ENCODE measurements around the gene RGS3.

DNA sequence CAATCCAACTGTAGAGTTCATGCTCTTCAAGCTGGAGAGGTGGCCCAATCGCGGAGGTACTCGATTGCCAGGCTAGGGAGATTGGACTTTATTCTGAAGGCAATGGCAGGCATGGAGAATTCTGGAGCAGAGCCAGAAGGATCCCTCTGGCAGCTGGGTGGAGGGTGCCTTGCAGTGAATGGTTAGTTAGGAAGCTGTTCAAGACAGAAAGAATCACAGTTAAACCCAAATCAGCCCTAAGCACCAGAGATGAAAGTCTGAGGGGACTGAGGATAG is 182.4 kb downstream of the RGS3 start:
- TF ChIP-seq, protein P1, sequence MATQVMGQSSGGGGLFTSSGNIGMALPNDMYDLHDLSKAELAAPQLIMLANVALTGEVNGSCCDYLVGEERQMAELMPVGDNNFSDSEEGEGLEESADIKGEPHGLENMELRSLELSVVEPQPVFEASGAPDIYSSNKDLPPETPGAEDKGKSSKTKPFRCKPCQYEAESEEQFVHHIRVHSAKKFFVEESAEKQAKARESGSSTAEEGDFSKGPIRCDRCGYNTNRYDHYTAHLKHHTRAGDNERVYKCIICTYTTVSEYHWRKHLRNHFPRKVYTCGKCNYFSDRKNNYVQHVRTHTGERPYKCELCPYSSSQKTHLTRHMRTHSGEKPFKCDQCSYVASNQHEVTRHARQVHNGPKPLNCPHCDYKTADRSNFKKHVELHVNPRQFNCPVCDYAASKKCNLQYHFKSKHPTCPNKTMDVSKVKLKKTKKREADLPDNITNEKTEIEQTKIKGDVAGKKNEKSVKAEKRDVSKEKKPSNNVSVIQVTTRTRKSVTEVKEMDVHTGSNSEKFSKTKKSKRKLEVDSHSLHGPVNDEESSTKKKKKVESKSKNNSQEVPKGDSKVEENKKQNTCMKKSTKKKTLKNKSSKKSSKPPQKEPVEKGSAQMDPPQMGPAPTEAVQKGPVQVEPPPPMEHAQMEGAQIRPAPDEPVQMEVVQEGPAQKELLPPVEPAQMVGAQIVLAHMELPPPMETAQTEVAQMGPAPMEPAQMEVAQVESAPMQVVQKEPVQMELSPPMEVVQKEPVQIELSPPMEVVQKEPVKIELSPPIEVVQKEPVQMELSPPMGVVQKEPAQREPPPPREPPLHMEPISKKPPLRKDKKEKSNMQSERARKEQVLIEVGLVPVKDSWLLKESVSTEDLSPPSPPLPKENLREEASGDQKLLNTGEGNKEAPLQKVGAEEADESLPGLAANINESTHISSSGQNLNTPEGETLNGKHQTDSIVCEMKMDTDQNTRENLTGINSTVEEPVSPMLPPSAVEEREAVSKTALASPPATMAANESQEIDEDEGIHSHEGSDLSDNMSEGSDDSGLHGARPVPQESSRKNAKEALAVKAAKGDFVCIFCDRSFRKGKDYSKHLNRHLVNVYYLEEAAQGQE (IDR thresholded peaks at IDR 0.05; ENCODE audit: insufficient replicate concordance, low read depth), result no peak
- TF ChIP-seq, protein P2, sequence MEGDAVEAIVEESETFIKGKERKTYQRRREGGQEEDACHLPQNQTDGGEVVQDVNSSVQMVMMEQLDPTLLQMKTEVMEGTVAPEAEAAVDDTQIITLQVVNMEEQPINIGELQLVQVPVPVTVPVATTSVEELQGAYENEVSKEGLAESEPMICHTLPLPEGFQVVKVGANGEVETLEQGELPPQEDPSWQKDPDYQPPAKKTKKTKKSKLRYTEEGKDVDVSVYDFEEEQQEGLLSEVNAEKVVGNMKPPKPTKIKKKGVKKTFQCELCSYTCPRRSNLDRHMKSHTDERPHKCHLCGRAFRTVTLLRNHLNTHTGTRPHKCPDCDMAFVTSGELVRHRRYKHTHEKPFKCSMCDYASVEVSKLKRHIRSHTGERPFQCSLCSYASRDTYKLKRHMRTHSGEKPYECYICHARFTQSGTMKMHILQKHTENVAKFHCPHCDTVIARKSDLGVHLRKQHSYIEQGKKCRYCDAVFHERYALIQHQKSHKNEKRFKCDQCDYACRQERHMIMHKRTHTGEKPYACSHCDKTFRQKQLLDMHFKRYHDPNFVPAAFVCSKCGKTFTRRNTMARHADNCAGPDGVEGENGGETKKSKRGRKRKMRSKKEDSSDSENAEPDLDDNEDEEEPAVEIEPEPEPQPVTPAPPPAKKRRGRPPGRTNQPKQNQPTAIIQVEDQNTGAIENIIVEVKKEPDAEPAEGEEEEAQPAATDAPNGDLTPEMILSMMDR (IDR thresholded peaks at IDR 0.05; ENCODE audit: insufficient read depth, low read length), result no peak
- TF ChIP-seq POLR2AphosphoS5 (IDR thresholded peaks at IDR 0.05; ENCODE audit: low read depth) (no peak), GABPA (IDR thresholded peaks at IDR 0.05; ENCODE audit: low read depth) (no peak), SPI1 (IDR thresholded peaks at IDR 0.05; ENCODE audit: borderline replicate concordance, low read depth) (no peak)
